HK-2 (cell line): ENCODE measurements around the gene PCOLCE2.
A peak's percentile ranks its signal among the peaks of the same experiment; 100 is the strongest.

Experiments
- DNase-seq: peaks from one replicate; pipeline ENCODE4 v3.0.0-alpha.2; 2018; ENCODE audit not compliant: unreplicated experiment

The PCOLCE2 gene, protein sequence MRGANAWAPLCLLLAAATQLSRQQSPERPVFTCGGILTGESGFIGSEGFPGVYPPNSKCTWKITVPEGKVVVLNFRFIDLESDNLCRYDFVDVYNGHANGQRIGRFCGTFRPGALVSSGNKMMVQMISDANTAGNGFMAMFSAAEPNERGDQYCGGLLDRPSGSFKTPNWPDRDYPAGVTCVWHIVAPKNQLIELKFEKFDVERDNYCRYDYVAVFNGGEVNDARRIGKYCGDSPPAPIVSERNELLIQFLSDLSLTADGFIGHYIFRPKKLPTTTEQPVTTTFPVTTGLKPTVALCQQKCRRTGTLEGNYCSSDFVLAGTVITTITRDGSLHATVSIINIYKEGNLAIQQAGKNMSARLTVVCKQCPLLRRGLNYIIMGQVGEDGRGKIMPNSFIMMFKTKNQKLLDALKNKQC

DNA sequence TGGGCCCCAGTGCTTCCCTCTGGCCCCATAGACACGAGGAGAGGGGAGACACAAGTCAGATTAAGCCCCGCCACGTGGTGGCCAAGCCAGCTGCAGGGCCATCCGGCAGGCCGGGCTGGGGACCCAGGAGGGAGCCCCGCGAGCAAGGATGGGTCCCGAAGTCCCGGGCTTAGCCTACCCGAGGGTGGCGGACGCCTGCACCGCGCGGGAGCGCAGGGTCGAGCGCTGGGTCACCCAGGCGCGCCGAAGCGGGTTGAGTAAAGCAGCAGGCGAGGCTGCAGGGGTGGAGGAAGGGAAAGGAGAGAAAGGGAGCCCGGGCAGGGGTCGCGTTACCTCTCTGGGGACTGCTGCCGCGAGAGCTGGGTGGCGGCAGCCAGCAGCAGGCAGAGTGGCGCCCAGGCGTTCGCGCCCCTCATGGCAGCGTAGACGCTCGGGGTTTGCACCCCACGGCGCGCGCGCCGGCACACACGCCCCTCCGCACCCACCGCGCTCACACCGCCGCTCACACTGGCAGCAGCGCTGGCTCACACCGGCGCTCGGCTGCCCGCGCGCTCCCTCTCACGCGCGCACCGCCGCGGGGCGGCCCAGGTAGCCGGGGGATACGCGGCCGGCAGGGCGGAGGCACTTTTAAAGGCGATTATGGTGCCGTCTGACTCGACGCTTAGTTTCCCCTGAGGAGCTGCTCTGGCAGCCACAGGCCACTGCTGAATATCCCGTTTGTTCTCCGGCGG lies at the start of gene PCOLCE2:
TSS of gene PCOLCE2 (minus strand) at position 603 of the 731 bp plus-strand sequence. CDS start at position 416, 187 bp downstream.
- peak; percentile 70 for DNase-seq

- no peak for DNase-seq
These were observed 47.1 kb upstream of the PCOLCE2 start for GRCh38 chr3:142935963-142936362.

DNA sequence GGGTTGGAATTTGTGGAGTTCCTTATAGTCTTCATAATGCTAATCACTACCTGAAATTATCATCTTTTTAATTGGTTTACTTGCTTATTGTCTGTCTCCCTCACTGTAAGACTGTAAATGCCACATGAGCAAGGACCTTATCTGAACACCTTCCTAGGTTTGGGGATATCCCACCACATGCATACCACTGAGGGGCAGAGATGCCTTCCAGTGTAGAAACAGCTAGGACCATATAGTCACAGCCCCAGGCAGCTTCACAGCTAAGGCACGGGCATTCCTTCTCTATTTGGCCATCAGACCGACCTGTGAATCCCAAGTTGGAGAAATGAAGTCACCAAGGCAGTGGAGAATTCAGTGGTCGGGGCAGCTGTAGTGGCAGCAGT lies 46.0 kb upstream of the PCOLCE2 start:
- DNase-seq = no peak

DNA sequence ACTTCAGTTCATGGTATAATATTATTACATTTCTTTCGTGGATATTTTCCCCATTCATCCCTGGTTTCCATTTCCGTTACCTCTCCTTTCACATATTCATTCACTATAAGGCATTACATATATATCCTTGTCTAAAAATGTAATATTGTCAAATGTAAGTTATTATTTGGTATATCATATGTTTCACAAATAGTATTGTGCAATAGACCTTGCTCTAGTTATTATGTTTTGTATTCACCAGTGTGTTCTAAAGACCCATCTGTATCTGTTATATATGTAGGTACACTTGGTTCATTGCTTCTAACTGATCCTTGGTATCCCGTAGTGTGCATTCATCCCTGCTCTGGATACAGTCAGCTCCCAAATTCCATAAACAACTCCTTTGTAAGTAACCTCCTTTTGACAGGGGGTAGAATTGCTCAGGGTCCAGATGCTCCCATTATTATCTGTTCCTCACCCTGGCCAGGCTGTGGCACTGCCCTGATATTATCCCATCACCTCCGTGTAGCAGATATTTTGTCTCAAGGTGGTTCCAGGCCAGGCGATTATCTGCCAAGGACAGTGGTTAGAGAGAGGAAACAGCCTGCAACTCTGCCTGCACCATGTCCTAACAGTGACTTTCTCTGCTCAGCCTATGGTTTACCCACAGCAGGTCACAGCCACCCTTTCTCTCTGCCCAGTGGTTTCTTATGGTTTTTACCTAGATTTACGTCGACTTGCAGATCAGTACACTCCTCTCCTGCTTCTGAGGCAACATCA lies 45.4 kb upstream of the PCOLCE2 start:
- DNase-seq = no peak

GRCh38 chr3:142931222-142931621 lies 42.3 kb upstream of the PCOLCE2 start:
- DNase-seq = no peak

DNA sequence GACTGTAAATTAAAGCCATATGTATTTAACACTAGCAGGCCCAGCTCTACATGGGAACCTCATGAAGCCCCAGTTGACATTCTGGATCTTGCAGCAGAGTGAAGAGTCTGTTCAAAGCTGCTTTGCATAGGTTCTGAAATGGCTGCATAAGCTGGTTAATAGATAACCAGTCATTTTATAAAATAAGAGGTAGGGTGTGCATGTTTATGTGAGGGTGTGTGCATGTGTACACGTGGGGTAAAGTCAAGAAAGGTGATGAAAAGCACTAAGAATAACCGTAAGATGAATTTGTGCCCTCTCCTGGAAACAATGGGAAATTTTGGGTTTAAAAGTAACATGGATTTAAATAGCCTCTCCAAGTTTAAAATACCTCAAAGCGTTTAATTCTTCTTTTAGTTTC lies 41.6 kb upstream of the PCOLCE2 start:
- DNase-seq = no peak

GRCh38 chr3:142929890-142930289 lies 41.0 kb upstream of the PCOLCE2 start:
- DNase-seq = no peak

GRCh38 chr3:142929109-142929508 lies 40.2 kb upstream of the PCOLCE2 start:
- peak; percentile 57 for DNase-seq

- no peak for DNase-seq
These were observed 37.6 kb upstream of the PCOLCE2 start for GRCh38 chr3:142926368-142926944.

- DNase-seq = no peak
These were observed 36.3 kb upstream of the PCOLCE2 start for GRCh38 chr3:142925140-142925539.

DNA sequence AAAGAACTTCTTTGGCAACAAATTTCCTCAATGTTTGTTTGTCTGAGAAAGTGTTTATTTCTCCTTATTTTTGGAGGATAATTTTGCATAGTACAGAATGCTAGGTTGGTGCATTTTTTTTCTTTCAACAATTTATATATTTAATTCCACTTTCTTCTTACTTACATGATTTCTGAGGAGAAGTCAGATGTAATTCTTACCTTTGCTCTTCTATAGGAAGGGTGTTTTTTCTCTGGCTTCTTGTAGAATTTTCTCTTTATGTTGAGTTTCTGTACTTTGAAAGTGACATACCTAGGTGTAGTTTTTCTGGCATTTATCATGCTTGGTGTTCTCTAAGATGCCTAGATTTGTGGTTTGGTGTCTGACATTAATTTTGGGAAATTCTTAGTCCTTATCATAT lies 34.8 kb upstream of the PCOLCE2 start:
- no peak for DNase-seq

DNA sequence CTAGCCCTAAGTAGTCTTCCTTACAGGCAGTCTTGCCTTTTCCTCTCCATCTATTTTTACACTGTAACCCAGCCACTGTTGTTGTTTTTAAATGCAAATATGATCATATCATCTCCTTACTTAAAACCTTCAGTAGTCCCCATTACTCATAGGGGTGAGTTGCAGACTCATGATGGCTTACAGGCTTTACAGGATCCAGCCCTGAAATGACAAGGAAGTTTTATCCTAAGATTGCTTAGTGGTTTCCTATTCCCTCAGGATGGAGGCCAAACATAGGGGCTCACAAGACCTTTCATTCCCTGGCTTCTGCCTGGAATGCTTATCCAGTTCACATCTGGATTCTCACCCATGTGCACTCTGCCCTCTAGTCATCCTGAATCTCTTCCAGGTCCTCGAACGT lies 27.7 kb upstream of the PCOLCE2 start:
- no peak for DNase-seq

GRCh38 chr3:142915636-142916035 lies 26.8 kb upstream of the PCOLCE2 start:
- DNase-seq = no peak

GRCh38 chr3:142914286-142914811 lies 25.5 kb upstream of the PCOLCE2 start:
- no peak for DNase-seq

GRCh38 chr3:142913432-142913831 lies 24.5 kb upstream of the PCOLCE2 start:
- no peak for DNase-seq

GRCh38 chr3:142912402-142913172 lies 23.7 kb upstream of the PCOLCE2 start:
- DNase-seq = no peak

- DNase-seq = no peak
These were observed 21.4 kb upstream of the PCOLCE2 start for GRCh38 chr3:142910280-142910679.

DNA sequence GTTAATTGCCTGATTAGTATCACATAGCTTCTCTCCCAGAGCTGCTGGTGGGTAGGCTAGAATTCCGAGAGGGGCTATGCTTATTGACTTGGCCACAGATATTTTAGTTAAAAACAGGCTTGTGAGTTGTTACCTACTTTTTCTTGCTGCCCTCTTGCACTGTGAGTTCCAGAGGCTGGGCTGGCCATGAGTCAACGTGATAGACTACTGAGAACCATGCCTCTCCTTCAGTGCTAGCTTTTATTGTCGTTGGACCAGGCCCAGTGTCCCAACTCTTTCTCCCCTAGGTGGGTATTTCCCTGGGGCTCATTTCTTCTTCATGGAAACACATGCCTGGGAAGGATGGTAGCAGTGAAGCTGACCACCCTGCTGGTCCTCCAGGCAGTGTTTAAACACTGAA lies 20.4 kb upstream of the PCOLCE2 start:
- no peak for DNase-seq

DNA sequence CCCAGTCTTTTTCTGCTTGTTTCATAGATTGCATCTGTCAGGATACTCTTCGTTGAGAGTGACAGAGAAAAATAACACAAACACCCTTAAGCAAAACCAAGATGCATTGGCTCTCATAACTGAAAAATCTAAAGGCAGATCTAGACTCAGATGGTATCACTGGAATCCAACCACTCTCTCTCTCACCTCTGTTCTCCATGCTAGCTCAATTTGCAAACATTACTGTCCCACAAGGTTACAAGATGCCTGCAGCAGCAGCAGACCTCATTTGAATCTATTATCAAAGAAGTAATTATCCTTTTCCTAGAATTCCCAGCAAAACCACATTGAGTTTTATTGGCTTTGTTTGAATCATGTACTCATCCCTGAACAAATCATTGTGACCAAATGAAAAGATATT lies 19.1 kb upstream of the PCOLCE2 start:
- DNase-seq = no peak

- peak; percentile 44 for DNase-seq
These were observed 16.0 kb upstream of the PCOLCE2 start for GRCh38 chr3:142904639-142905436.
